Suprapubic skin (tissue), 3 donors: ENCODE results near the gene INPP5K.

Source experiments
- EP300 ChIP-seq: sonication (generic); formaldehyde crosslinking; IDR thresholded peaks from one replicate; pipeline ENCODE4 v1.6.1; 2017; ENCODE audit warnings: antibody characterized with exemption
- POLR2A ChIP-seq, 2 donors: fragments of 450-650 bp; IDR thresholded peaks; one replicate each; pipeline ENCODE4 v1.6.1; 2017; ENCODE audit warnings: antibody characterized with exemption in 2 of 2, mild to moderate bottlenecking in 2 of 2, moderate library complexity in 2 of 2
- TF ChIP-seq, protein P1 (sequence below), 2 donors: fragments of 200-600 bp in 1 of 2; fragments of 450-650 bp in 1 of 2; sonication (generic) in 1 of 2; IDR thresholded peaks; one replicate each; pipeline ENCODE4 v1.5.1; 2016 to 2019; ENCODE audit warnings: antibody characterized with exemption in 2 of 2, mild to moderate bottlenecking in 1 of 2, moderate library complexity in 1 of 2

GRCh38 chr17:1491443-1492248 lies 24.8 kb downstream of the INPP5K start:
- TF ChIP-seq, protein P1, sequence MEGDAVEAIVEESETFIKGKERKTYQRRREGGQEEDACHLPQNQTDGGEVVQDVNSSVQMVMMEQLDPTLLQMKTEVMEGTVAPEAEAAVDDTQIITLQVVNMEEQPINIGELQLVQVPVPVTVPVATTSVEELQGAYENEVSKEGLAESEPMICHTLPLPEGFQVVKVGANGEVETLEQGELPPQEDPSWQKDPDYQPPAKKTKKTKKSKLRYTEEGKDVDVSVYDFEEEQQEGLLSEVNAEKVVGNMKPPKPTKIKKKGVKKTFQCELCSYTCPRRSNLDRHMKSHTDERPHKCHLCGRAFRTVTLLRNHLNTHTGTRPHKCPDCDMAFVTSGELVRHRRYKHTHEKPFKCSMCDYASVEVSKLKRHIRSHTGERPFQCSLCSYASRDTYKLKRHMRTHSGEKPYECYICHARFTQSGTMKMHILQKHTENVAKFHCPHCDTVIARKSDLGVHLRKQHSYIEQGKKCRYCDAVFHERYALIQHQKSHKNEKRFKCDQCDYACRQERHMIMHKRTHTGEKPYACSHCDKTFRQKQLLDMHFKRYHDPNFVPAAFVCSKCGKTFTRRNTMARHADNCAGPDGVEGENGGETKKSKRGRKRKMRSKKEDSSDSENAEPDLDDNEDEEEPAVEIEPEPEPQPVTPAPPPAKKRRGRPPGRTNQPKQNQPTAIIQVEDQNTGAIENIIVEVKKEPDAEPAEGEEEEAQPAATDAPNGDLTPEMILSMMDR (IDR thresholded peaks at IDR 0.05), result no peak
- TF ChIP-seq EP300 (no peak), POLR2A (IDR thresholded peaks at IDR 0.05) (no peak)
